Peyer's patch (tissue), 4 donors: Measurements from ENCODE around the gene MMAB.

Experiments
- POLR2A ChIP-seq, 2 donors: fragments of 450-650 bp; IDR thresholded peaks; one replicate each; pipeline ENCODE4 v1.5.1; 2017; ENCODE audit warnings: antibody characterized with exemption in 2 of 2, mild to moderate bottlenecking in 2 of 2, moderate library complexity in 2 of 2
- TF ChIP-seq, protein P1 (sequence below), 6 experiments: fragments of 450-650 bp in 4 of 6; fragments of 200-600 bp in 2 of 6; sonication (generic) in 1 of 6; IDR thresholded peaks; one replicate each; pipeline ENCODE4 v1.5.1; 2017 to 2019; ENCODE audit warnings: antibody characterized with exemption in 6 of 6, mild to moderate bottlenecking in 3 of 6, moderate library complexity in 1 of 6

DNA sequence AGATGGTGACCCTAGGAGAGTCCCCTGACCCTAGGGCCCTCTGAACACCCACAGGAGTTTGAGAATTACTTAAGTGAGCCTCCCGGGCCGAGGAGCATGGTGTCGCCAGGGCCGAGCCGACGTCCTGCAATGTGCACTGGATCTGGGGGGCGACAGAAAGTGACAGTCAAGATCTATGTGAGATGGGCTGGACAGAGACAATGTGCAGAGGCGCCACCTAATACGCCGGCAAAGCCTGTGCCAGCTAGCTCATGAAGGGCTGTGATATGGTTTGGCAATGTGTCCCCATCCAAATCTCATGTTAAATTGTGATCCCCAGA, 11.6 kb downstream of the MMAB start:
- TF ChIP-seq, protein P1, sequence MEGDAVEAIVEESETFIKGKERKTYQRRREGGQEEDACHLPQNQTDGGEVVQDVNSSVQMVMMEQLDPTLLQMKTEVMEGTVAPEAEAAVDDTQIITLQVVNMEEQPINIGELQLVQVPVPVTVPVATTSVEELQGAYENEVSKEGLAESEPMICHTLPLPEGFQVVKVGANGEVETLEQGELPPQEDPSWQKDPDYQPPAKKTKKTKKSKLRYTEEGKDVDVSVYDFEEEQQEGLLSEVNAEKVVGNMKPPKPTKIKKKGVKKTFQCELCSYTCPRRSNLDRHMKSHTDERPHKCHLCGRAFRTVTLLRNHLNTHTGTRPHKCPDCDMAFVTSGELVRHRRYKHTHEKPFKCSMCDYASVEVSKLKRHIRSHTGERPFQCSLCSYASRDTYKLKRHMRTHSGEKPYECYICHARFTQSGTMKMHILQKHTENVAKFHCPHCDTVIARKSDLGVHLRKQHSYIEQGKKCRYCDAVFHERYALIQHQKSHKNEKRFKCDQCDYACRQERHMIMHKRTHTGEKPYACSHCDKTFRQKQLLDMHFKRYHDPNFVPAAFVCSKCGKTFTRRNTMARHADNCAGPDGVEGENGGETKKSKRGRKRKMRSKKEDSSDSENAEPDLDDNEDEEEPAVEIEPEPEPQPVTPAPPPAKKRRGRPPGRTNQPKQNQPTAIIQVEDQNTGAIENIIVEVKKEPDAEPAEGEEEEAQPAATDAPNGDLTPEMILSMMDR (IDR thresholded peaks at IDR 0.05), result no peak
- no peak for TF ChIP-seq POLR2A (IDR thresholded peaks at IDR 0.05)
